Endothelial cell of umbilical vein (primary cell): ENCODE measurements around the gene IL10RB. TPM values are rescaled to one million over a fixed set of nuclear protein-coding genes. Genes with fewer than 3 reads are reported as not detected.

Experiments
- BruUV-seq: library from RNA; stranded (reverse); fragments of 400-500 nt; replicated peaks from 2 replicates; lab custom pipeline; 2021; lab: Mats Ljungman, UMichigan
- CTCF ChIA-PET: fragments of 300-600, 350-600 bp; sonication (Branson Sonifier 250); formaldehyde crosslinking; loops from one replicate; lab custom pipeline; 2021; ENCODE audit warnings: antibody characterized with exemption, inconsistent platforms; lab: Charles Lee
- POLR2A ChIA-PET: fragments of 300-600, 350-600 bp; sonication (Branson Sonifier 250); formaldehyde crosslinking; loops from one replicate; lab custom pipeline; 2021; ENCODE audit warnings: antibody characterized with exemption, inconsistent platforms; lab: Charles Lee
- DNase-seq: peaks from one replicate; pipeline ENCODE4 v3.0.0-alpha.2; 2011; ENCODE audit warnings: low read depth, low spot score
- FAIRE-seq: peaks from 2 replicates; lab custom pipeline; 2011; peaks lifted over from hg19 to GRCh38; lab: Jason Lieb, UNC
- H2AFZ ChIP-seq: 2 replicates; pipeline ENCODE4 v1.6.0; 2012; ENCODE audit warnings: low read depth, low read length, control low read depth, inconsistent platforms
- H3K27ac ChIP-seq: 2 replicates; pipeline ENCODE4 v1.5.1; 2011; ENCODE audit warnings: low read depth, mild to moderate bottlenecking, control low read depth, low read length, moderate library complexity; ENCODE audit not compliant: insufficient read depth
- H3K27me3 ChIP-seq, 2 experiments: 2 replicates each; pipeline versions ENCODE4 v1.6.0 to v1.6.1; 2011; ENCODE audit warnings: low read length in 2 of 2, mixed read lengths in 1 of 2; ENCODE audit not compliant: control insufficient read depth in 2 of 2, insufficient read depth in 2 of 2
- H3K36me3 ChIP-seq, 2 experiments: 2 replicates in 1 of 2; 3 replicates in 1 of 2; pipeline ENCODE4 v1.5.1; 2011; ENCODE audit warnings: low read length in 2 of 2, mild to moderate bottlenecking in 1 of 2, moderate library complexity in 1 of 2; ENCODE audit not compliant: control insufficient read depth in 2 of 2, insufficient read depth in 2 of 2; ENCODE audit errors: extremely low read depth in 1 of 2
- H3K4me1 ChIP-seq: 3 replicates; pipeline ENCODE4 v1.5.1; 2011; ENCODE audit warnings: mild to moderate bottlenecking, low read length; ENCODE audit not compliant: control insufficient read depth, insufficient read depth; ENCODE audit errors: extremely low read depth
- H3K4me2 ChIP-seq: 2 replicates; pipeline ENCODE4 v1.6.1; 2011; ENCODE audit warnings: low read length, control low read depth, mixed read lengths; ENCODE audit not compliant: insufficient read depth
- H3K4me3 ChIP-seq, 3 experiments: fragments of 200-600 bp in 1 of 3; sonication (generic), shearing (Covaris generic) in 1 of 3; replicated peaks in 1 of 3; 2 replicates each; pipeline ENCODE4 v1.5.1; 2011 to 2016; ENCODE audit warnings: control low read depth in 3 of 3, low read length in 3 of 3, mild to moderate bottlenecking in 2 of 3, inconsistent platforms in 1 of 3, low read depth in 1 of 3, moderate library complexity in 1 of 3; ENCODE audit not compliant: insufficient read depth in 1 of 3
- H3K79me2 ChIP-seq: 2 replicates; pipeline ENCODE4 v1.6.0; 2012; ENCODE audit warnings: low read length, inconsistent platforms; ENCODE audit not compliant: control insufficient read depth, insufficient read depth
- H3K9ac ChIP-seq: replicated peaks from 2 replicates; pipeline ENCODE3; 2011; ENCODE audit warnings: low read length, control low read depth; ENCODE audit not compliant: insufficient read depth; ENCODE audit errors: extremely low read depth
- H3K9me1 ChIP-seq: replicated peaks from 3 replicates; pipeline ENCODE4 v1.6.0; 2011; ENCODE audit warnings: mild to moderate bottlenecking, low read length; ENCODE audit not compliant: control insufficient read depth, insufficient read depth; ENCODE audit errors: extremely low read depth
- H3K9me3 ChIP-seq: replicated peaks from 2 replicates; pipeline ENCODE4 v1.5.1; 2012; ENCODE audit warnings: low read length, inconsistent platforms; ENCODE audit not compliant: control insufficient read depth, insufficient read depth
- H4K20me1 ChIP-seq: replicated peaks from 2 replicates; pipeline ENCODE3; 2011; ENCODE audit warnings: mild to moderate bottlenecking, low read length; ENCODE audit not compliant: control insufficient read depth, insufficient read depth; ENCODE audit errors: extremely low read depth
- CTCF ChIP-seq, 2 donors: IDR thresholded peaks; 1 replicate in 1 of 2; 2 replicates in 1 of 2; pipeline ENCODE4 v1.5.1; 2011; ENCODE audit warnings: low read length in 2 of 2, mild to moderate bottlenecking in 2 of 2, moderate library complexity in 2 of 2, control low read depth in 1 of 2, inconsistent platforms in 1 of 2, low read depth in 1 of 2; ENCODE audit not compliant: insufficient read depth in 1 of 2; ENCODE audit errors: extremely low read depth in 1 of 2
- EZH2 ChIP-seq: IDR thresholded peaks from 2 replicates; pipeline ENCODE4 v1.6.1; 2012; ENCODE audit warnings: borderline replicate concordance, low read depth, mild to moderate bottlenecking, moderate library complexity, low read length, inconsistent platforms; ENCODE audit not compliant: severe bottlenecking
- FOS ChIP-seq: IDR thresholded peaks from 2 replicates; pipeline ENCODE4 v1.6.1; 2011; ENCODE audit warnings: mild to moderate bottlenecking, low read length, moderate library complexity, borderline replicate concordance; ENCODE audit not compliant: insufficient read depth
- GATA2 ChIP-seq: IDR thresholded peaks from 2 replicates; pipeline ENCODE4 v1.7.0; 2011; ENCODE audit warnings: low read depth, mild to moderate bottlenecking, moderate library complexity, mixed read lengths, low read length; ENCODE audit not compliant: insufficient read length, insufficient read depth
- JUN ChIP-seq: IDR thresholded peaks from 2 replicates; pipeline ENCODE4 v1.6.1; 2011; ENCODE audit warnings: borderline replicate concordance, low read depth; ENCODE audit not compliant: insufficient read length, insufficient read depth
- MAX ChIP-seq: IDR thresholded peaks from 2 replicates; pipeline ENCODE4 v1.6.1; 2011; ENCODE audit not compliant: insufficient read depth, insufficient read length
- MYC ChIP-seq: IDR thresholded peaks from one replicate; pipeline ENCODE4 v1.6.1; 2011; ENCODE audit warnings: mild to moderate bottlenecking, low read depth, low read length
- POLR2A ChIP-seq: IDR thresholded peaks from 2 replicates; pipeline ENCODE4 v1.6.1; 2012; ENCODE audit warnings: low read depth, mild to moderate bottlenecking, control low read depth, low read length
- POLR2AphosphoS5 ChIP-seq: IDR thresholded peaks from 2 replicates; pipeline ENCODE4 v1.6.1; 2012; ENCODE audit warnings: low read depth, mild to moderate bottlenecking, control low read depth, low read length, moderate library complexity; ENCODE audit not compliant: insufficient read depth
- dilution Hi-C: fragments of 300-500 bp; cut with MboI; formaldehyde crosslinking; loops from one replicate; pipeline ENCODE4 v1.15.0; 2019; ENCODE audit warnings: low sequenced_read_pairs; ENCODE audit not compliant: extremely low pct_ligation_motif_present
- intact Hi-C: fragments of 100-400 bp; cut with micrococcal nuclease; formaldehyde crosslinking; loops from one replicate; pipeline ENCODE4 v1.10.0; 2022
- polyA plus RNA-seq, 4 experiments: library from polyadenylated mRNA; depleted of rRNA in 3 of 4; stranded (reverse) in 3 of 4; unstranded in 1 of 4; fragments of >200 nt; gene quantifications; 2 replicates each; pipeline versions ENCODE4 v1.2.1 to v1.2.3, GENCODE V29; 2011 to 2012; ENCODE audit warnings: missing spikeins in 1 of 4
- total RNA-seq: library from RNA; stranded (reverse); gene quantifications from 2 replicates; pipeline ENCODE4 v1.2.3, GENCODE V29; 2021

The IL10RB gene
- total and polyA plus RNA-seq, 2 donors (not counting 3 experiments of a cell fraction or from before 2014, with no cell fraction given): 21.9 to 31.4 TPM

- no peak for TF ChIP-seq MYC
- TF ChIP-seq POLR2A: no peak
- no peak for TF ChIP-seq JUN
- no peak for TF ChIP-seq MAX
- TF ChIP-seq POLR2AphosphoS5: no peak
- no peak for TF ChIP-seq GATA2
- TF ChIP-seq CTCF (IDR thresholded peaks at IDR 0.05; ENCODE audit: extremely low read depth in 1 of 2, insufficient read depth in 1 of 2, low read depth in 1 of 2, low read length in 2 of 2): no peak
- TF ChIP-seq EZH2: no peak
- no peak for TF ChIP-seq FOS
- intact Hi-C loops: no loop called here
Measured at GRCh38 chr21:33281096-33281652, 15.0 kb downstream of the IL10RB start.

More at GRCh38 chr21:33281096-33281652, 15.0 kb downstream of the IL10RB start:
- H4K20me1 ChIP-seq: no peaks in the 10 kb centered on the region
- BruUV-seq: no TSS peak
- CTCF ChIA-PET: no interaction called here
- dilution Hi-C loops: no loop called here
- H2AFZ ChIP-seq: no peak overlapping the region
- no peaks in the 10 kb centered on the region for H3K9me3 ChIP-seq
- no peak for DNase-seq
- H3K9me1 ChIP-seq: no peaks in the 10 kb centered on the region
- H3K79me2 ChIP-seq: no peaks in the 10 kb centered on the region
- no peak for FAIRE-seq
- no peak overlapping the region for H3K27ac ChIP-seq
- no peak overlapping the region for H3K9ac ChIP-seq
- POLR2A ChIA-PET: no interaction called here
- no peaks in the 10 kb centered on the region for H3K27me3 ChIP-seq
- no peak overlapping the region for H3K4me3 ChIP-seq
- peaks cover 0 to 5% of the 10 kb centered on the region in 2 experiments for H3K36me3 ChIP-seq
- no peaks in the 10 kb centered on the region for H3K4me1 ChIP-seq
- H3K4me2 ChIP-seq: no peak overlapping the region
